HEK293T (cell line): ENCODE data around the gene LYPD6B.

ENCODE experiments used
- CTCF ChIA-PET: fragments of 350-600 bp; formaldehyde crosslinking; extraction: SDS; loops from one replicate; lab custom pipeline; 2021; ENCODE audit warnings: antibody characterized with exemption, inconsistent platforms; lab: Yijun Ruan, JAX
- POLR2A ChIA-PET: fragments of 350-600 bp; formaldehyde crosslinking; extraction: SDS; loops from one replicate; lab custom pipeline; 2020; ENCODE audit warnings: antibody characterized with exemption, inconsistent platforms; lab: Yijun Ruan, JAX
- DNase-seq: peaks from one replicate; pipeline ENCODE4 v3.0.0; 2012; ENCODE audit warnings: mixed read lengths; ENCODE audit errors: extremely low spot score
- ARNT ChIP-seq: fragments of 450-650 bp; IDR thresholded peaks from 2 replicates; pipeline ENCODE4 v1.6.1; 2017; ENCODE audit warnings: mild to moderate bottlenecking
- BHLHE40 ChIP-seq: fragments of 450-650 bp; IDR thresholded peaks from 2 replicates; pipeline ENCODE4 v1.6.1; 2016; ENCODE audit warnings: mild to moderate bottlenecking, moderate library complexity, borderline replicate concordance
- CTBP1 ChIP-seq: fragments of 450-650 bp; IDR thresholded peaks from 2 replicates; pipeline ENCODE4 v1.6.1; 2016; ENCODE audit warnings: borderline replicate concordance
- ELF4 ChIP-seq: fragments of 450-650 bp; IDR thresholded peaks from 2 replicates; pipeline ENCODE4 v1.6.1; 2017; ENCODE audit warnings: antibody characterized with exemption
- FOXA1 ChIP-seq: fragments of 450-650 bp; IDR thresholded peaks from 2 replicates; pipeline ENCODE4 v1.6.1; 2016; ENCODE audit warnings: mild to moderate bottlenecking
- FOXK2 ChIP-seq: fragments of 450-650 bp; IDR thresholded peaks from 2 replicates; pipeline ENCODE4 v1.6.1; 2016; ENCODE audit warnings: mild to moderate bottlenecking
- FOXM1 ChIP-seq: fragments of 450-650 bp; IDR thresholded peaks from 2 replicates; pipeline ENCODE4 v1.6.1; 2017; ENCODE audit warnings: mild to moderate bottlenecking, borderline replicate concordance
- HDGF ChIP-seq: fragments of 450-650 bp; IDR thresholded peaks from 2 replicates; pipeline ENCODE4 v1.6.1; 2017; ENCODE audit warnings: antibody characterized with exemption, borderline replicate concordance
- L3MBTL2 ChIP-seq: fragments of 450-650 bp; conservative IDR thresholded peaks from 2 replicates; pipeline ENCODE4 v1.6.1; 2016; ENCODE audit warnings: mild to moderate bottlenecking
- LEF1 ChIP-seq: fragments of 450-650 bp; IDR thresholded peaks from 2 replicates; pipeline ENCODE4 v1.6.1; 2017; ENCODE audit warnings: mild to moderate bottlenecking, borderline replicate concordance
- NFRKB ChIP-seq: fragments of 450-650 bp; IDR thresholded peaks from 2 replicates; pipeline ENCODE4 v1.6.1; 2016; ENCODE audit warnings: mild to moderate bottlenecking, moderate library complexity
- SP1 ChIP-seq: fragments of 450-650 bp; IDR thresholded peaks from 2 replicates; pipeline ENCODE4 v1.6.1; 2017
- SUZ12 ChIP-seq: fragments of 450-650 bp; IDR thresholded peaks from 2 replicates; pipeline ENCODE4 v1.6.1; 2016; ENCODE audit warnings: mild to moderate bottlenecking
- TARDBP ChIP-seq: fragments of 450-650 bp; IDR thresholded peaks from 2 replicates; pipeline ENCODE4 v1.6.1; 2016
- ZNF384 ChIP-seq: fragments of 450-650 bp; IDR thresholded peaks from 2 replicates; pipeline ENCODE4 v1.6.1; 2016
- TF ChIP-seq, protein P1 (sequence below): fragments of 450-650 bp; IDR thresholded peaks from 2 replicates; pipeline ENCODE4 v1.6.1; 2016

The LYPD6B gene, protein sequence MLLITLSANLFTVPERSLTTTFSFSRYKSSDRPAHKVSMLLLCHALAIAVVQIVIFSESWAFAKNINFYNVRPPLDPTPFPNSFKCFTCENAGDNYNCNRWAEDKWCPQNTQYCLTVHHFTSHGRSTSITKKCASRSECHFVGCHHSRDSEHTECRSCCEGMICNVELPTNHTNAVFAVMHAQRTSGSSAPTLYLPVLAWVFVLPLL

DNA sequence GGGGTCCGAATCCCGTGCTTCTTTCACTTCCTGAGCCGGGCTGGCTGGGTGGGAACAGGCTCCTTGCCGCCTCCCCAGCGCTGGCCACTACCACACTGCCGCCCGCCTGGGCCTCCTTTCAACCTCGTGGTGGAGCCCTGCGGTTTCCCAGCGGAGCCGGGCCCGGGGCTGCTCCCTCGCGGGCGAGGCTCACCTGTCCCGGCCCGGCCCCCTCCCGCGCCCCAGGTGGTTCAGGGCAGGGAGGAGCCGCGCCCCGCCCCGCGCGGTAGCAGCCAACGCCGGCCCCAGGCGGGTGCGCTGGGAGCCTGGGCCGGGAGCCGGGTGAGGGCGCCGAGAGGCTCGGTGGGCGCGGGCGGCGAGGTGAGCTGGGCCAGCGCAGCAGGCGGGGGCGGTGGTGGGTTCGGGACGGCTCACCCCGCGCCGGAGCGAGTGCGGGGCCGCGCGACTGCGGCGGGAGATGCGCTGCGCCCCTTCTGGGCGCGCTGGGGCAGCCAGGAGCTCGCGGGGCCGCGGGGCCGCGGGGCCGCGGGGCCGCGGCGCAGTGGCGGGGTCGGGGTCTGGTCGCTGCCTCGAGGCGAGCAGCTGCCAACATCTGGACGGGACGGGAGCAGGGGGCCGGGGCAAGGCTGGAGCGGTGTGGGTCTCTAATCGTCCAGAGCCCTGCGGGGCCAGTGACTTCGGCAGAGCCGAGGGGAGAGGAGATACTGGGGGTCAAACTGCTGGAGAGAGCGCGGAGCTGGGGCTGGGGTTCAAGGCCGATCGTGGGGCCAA is at the start of gene LYPD6B:
Gene LYPD6B, plus strand, starts transcription at position 258 of the 771 bp plus-strand sequence. CDS start 92,250 bp downstream, outside the sequence.
- POLR2A ChIA-PET = interaction anchor here (0.8 to 1.0 kb wide), 2 partner anchors 13 to 291 kb away, joined by 3 read pairs; no protein-coding TSS in a partner anchor
- CTCF ChIA-PET = interaction anchor here (1.1 kb wide), 1 partner anchor 53 kb away, joined by 3 read pairs; no protein-coding TSS in a partner anchor
- no peak for TF ChIP-seq LEF1
- TF ChIP-seq FOXK2 = no peak
- no peak for TF ChIP-seq CTBP1
- no peak for TF ChIP-seq NFRKB
- no peak for TF ChIP-seq TARDBP
- no peak for TF ChIP-seq ELF4
- no peak; the same call in 1 of the 2 replicates for TF ChIP-seq L3MBTL2
- TF ChIP-seq FOXM1 = no peak
- no peak for TF ChIP-seq FOXA1
- TF ChIP-seq ZNF384 = no peak
- TF ChIP-seq SP1 = no peak
- TF ChIP-seq ARNT = no peak
- peak; percentile 59 for DNase-seq

DNA sequence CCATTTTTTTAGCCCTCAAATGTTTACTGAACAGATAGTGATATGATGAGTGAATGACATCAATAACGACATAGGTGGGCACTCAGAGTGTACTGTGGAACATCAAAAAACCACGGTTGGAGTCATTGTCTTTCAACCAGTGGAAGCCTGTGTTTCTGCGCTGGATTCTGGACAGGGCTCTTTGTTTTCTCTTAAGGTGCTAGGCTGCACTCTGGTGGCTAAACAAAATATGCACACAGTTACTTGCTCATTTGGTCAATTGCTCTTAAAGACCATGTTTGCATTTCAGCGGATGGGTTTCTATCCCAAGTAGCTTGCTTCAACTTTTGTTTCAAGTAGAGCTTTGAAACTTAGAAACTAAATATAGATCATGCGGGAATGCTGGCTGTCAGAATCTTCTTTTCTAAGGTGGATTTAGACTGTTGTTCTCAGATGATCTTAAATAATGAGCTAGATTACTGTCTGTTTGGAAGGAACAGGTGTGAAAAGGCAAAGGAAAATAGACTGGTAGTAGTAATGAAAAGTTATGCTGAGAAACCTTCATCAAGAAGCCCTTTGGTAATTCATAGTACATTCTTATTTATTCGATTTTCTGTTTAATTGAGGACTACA is 48.5 kb upstream of the LYPD6B start:
- CTCF ChIA-PET = interaction anchor here (0.8 kb wide), 1 partner anchor 348 kb away, joined by 3 read pairs; no protein-coding TSS in a partner anchor
- DNase-seq = peak; percentile 68
- POLR2A ChIA-PET = no interaction called here
- no peak for TF ChIP-seq NFRKB
- no peak for TF ChIP-seq ARNT
- TF ChIP-seq FOXK2 = no peak
- TF ChIP-seq, protein P1, sequence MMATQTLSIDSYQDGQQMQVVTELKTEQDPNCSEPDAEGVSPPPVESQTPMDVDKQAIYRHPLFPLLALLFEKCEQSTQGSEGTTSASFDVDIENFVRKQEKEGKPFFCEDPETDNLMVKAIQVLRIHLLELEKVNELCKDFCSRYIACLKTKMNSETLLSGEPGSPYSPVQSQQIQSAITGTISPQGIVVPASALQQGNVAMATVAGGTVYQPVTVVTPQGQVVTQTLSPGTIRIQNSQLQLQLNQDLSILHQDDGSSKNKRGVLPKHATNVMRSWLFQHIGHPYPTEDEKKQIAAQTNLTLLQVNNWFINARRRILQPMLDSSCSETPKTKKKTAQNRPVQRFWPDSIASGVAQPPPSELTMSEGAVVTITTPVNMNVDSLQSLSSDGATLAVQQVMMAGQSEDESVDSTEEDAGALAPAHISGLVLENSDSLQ = no peak
- no peak for TF ChIP-seq CTBP1
- no peak for TF ChIP-seq L3MBTL2
- no peak for TF ChIP-seq LEF1
- no peak for TF ChIP-seq SUZ12
- no peak for TF ChIP-seq BHLHE40
- no peak for TF ChIP-seq FOXM1
- TF ChIP-seq ZNF384 = no peak
- TF ChIP-seq HDGF = no peak
- no peak for TF ChIP-seq SP1
- no peak for TF ChIP-seq FOXA1
- no peak for TF ChIP-seq ELF4
- no peak for TF ChIP-seq TARDBP

DNA sequence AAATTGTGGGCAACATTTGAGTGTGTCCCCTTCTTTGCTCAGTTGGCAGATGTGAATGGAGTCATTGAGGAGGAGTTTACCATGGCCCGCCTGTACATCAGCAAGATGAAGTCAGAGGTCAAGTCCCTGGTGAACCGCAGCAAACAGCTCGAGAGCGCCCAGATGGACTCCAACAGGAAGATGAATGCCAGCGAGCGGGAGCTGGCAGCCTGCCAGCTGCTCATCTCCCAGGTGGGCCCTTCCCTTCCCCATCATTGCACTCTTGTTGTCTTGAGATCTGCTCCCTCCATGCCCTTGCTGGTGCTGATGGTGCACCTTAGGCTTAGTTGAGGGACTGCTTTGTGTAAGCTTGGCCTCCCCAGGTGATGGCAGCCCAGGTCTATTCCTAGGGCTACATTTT is 47.5 kb upstream of the LYPD6B start:
- ChIA-PET POLR2A (no interaction called here), CTCF (no interaction called here)
- TF ChIP-seq TARDBP (no peak), L3MBTL2 (no peak), CTBP1 (no peak), FOXA1 (no peak), BHLHE40 (no peak), NFRKB (no peak), ZNF384 (no peak), SP1 (no peak), ARNT (no peak), FOXM1 (no peak), FOXK2 (no peak), HDGF (no peak), SUZ12 (no peak), ELF4 (no peak)
- DNase-seq = no peak

DNA sequence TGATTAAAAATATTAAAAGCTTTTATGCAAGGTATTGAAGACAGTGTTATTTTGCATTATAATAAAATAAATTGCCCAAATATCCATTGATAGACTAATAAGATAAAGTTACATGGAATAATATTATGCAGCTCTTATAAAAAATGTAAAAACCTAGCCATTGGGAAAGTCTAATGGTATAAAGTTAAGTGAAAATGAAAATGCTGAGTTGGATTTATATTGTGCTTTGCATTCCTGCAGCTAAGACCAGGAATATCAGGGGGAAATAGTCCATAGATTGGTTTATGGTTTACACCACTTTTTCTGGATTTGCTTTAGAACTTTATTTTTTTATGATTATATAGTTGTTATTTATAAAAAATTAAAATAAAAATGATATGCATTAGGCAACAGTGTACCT is 46.1 kb upstream of the LYPD6B start:
- TF ChIP-seq FOXA1 (no peak), NFRKB (no peak), SP1 (no peak), SUZ12 (no peak), CTBP1 (no peak), FOXK2 (no peak), ELF4 (no peak), ZNF384 (no peak), LEF1 (no peak), FOXM1 (no peak), L3MBTL2 (no peak)
- TF ChIP-seq, protein P1 = no peak
- POLR2A ChIA-PET = no interaction called here
- CTCF ChIA-PET = no interaction called here
- no peak for DNase-seq

DNA sequence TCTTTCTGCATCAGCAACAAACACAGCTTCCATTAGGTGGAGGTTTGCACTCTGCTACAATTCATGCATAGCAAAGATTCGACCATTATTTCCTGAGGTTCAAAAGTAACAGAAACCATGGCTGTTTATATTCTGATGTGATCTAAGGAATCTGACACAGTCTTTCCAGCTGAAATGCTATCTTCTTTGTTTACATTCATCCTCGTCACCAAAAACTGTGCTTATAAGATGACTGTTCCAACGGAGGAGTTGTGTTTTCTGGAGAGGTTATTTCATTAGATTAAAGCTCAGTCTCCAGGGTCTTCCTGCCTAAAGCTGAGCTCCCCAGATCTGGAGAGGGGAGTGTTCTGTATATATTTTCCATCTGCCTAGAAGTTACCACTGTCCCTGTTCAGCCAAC is 45.1 kb upstream of the LYPD6B start:
- CTCF ChIA-PET = no interaction called here
- POLR2A ChIA-PET = no interaction called here
- TF ChIP-seq TARDBP (no peak), SP1 (no peak), NFRKB (no peak)
- no peak for DNase-seq

DNA sequence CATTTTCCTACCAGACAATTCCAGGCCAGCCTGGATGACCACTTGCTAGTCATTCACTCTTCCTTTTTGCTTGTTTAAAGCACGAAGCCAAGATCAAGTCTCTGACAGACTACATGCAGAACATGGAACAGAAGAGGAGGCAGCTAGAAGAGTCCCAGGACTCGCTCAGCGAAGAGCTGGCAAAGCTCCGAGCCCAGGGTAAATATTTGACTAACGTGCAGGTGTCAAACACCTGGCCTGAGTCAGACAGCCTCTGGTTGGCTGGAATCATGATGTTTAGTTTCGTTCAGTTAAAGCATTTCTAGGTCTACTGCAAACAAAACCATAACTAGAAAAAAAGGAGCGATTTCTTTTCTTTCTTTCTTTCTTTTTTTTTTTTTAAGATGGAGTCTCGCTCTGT is 44.2 kb upstream of the LYPD6B start:
- ChIA-PET CTCF (no interaction called here), POLR2A (no interaction called here)
- no peak for TF ChIP-seq HDGF
- no peak for TF ChIP-seq ZNF384
- no peak for TF ChIP-seq FOXM1
- TF ChIP-seq TARDBP = no peak
- TF ChIP-seq BHLHE40 = no peak
- TF ChIP-seq FOXK2 = no peak
- TF ChIP-seq, protein P1 = no peak
- TF ChIP-seq SP1 = no peak
- no peak for TF ChIP-seq LEF1
- no peak for DNase-seq
